Upper lobe of left lung (tissue), 6 donors: Measurements from ENCODE around the gene ITK. TPM values are rescaled to one million over a fixed set of nuclear protein-coding genes. Genes with fewer than 3 reads are reported as not detected.

Source experiments
- ATAC-seq, 2 donors: fragments of 200-7000 bp; cut with Tn5 transposase; one replicate each; pipeline ENCODE4 v1.9.1; 2022; ENCODE audit warnings: mild to moderate bottlenecking in 2 of 2, moderate library complexity in 2 of 2; ENCODE audit not compliant: low FRiP score in 2 of 2
- DNase-seq, 2 donors: peaks; one replicate each; pipeline ENCODE4 v3.0.0-alpha.2; 2019 to 2020
- H3K27ac ChIP-seq, 4 donors: fragments of 200-600 bp; sonication (generic); one replicate each; pipeline ENCODE4 v1.5.1; 2016 to 2019
- H3K27me3 ChIP-seq, 4 donors: fragments of 200-600 bp; sonication (generic); one replicate each; pipeline ENCODE4 v1.5.1; 2017 to 2019
- H3K36me3 ChIP-seq, 4 donors: fragments of 200-600 bp; sonication (generic); one replicate each; pipeline ENCODE4 v1.5.1; 2016 to 2019
- H3K4me1 ChIP-seq, 4 donors: fragments of 200-600 bp; sonication (generic); one replicate each; pipeline ENCODE4 v1.5.1; 2018 to 2019
- H3K4me3 ChIP-seq, 4 donors: fragments of 200-600 bp; sonication (generic); one replicate each; pipeline ENCODE4 v1.5.1; 2017 to 2019; ENCODE audit warnings: mild to moderate bottlenecking in 2 of 4, moderate library complexity in 1 of 4
- H3K9me3 ChIP-seq, 4 donors: fragments of 200-600 bp; sonication (generic); one replicate each; pipeline ENCODE4 v1.5.1; 2018 to 2019
- EP300 ChIP-seq, 4 donors: sonication (generic); formaldehyde crosslinking; IDR thresholded peaks; one replicate each; pipeline ENCODE4 v1.5.1; 2017; ENCODE audit warnings: antibody characterized with exemption in 4 of 4, control low read depth in 2 of 4
- POLR2A ChIP-seq, 4 donors: fragments of 450-650 bp; IDR thresholded peaks; one replicate each; pipeline ENCODE4 v1.5.1; 2016 to 2017; ENCODE audit warnings: antibody characterized with exemption in 4 of 4, mild to moderate bottlenecking in 2 of 4
- POLR2AphosphoS5 ChIP-seq, 2 donors: sonication (generic); formaldehyde crosslinking; IDR thresholded peaks; one replicate each; pipeline ENCODE4 v1.5.1; 2017; ENCODE audit warnings: antibody characterized with exemption in 2 of 2
- WGBS, 2 donors: methylation state at CpG; one replicate each; pipeline ENCODE4 v1.1.5; 2017 to 2018; 5-methylcytosine and 5-hydroxymethylcytosine counted together
- total RNA-seq, 6 donors: library from RNA; depleted of rRNA in 4 of 6; stranded (reverse); fragments of >200 nt in 4 of 6; gene quantifications; one replicate each; pipeline versions ENCODE4 v1.1.0 to v1.2.1, GENCODE V29; 2016 to 2021
- TF ChIP-seq, protein P1 (sequence below), 6 experiments: fragments of 450-650 bp in 4 of 6; fragments of 200-600 bp in 2 of 6; sonication (generic) in 2 of 6; IDR thresholded peaks; one replicate each; pipeline ENCODE4 v1.5.1; 2016 to 2019; ENCODE audit warnings: antibody characterized with exemption in 6 of 6
- donor health status: DM: no; HTN: no; CAD: no; lungs with moderate emphysema.
- donor health status: DM: no; HTN: yes; CAD: no; lungs with severe emphysema.

The ITK gene
- total RNA-seq, 6 donors from 2014 or later, result 5.0 to 15.2 (median 7.0) TPM

- WGBS, 2 donors, result 69 to 90% methylated on average over 4 of the region's 4 CpGs
- H3K27me3 ChIP-seq, result no peaks in the 10 kb centered on the region
- H3K4me3 ChIP-seq, result no peak overlapping the region
- DNase-seq (no peak), ATAC-seq (no peak)
- TF ChIP-seq, protein P1, sequence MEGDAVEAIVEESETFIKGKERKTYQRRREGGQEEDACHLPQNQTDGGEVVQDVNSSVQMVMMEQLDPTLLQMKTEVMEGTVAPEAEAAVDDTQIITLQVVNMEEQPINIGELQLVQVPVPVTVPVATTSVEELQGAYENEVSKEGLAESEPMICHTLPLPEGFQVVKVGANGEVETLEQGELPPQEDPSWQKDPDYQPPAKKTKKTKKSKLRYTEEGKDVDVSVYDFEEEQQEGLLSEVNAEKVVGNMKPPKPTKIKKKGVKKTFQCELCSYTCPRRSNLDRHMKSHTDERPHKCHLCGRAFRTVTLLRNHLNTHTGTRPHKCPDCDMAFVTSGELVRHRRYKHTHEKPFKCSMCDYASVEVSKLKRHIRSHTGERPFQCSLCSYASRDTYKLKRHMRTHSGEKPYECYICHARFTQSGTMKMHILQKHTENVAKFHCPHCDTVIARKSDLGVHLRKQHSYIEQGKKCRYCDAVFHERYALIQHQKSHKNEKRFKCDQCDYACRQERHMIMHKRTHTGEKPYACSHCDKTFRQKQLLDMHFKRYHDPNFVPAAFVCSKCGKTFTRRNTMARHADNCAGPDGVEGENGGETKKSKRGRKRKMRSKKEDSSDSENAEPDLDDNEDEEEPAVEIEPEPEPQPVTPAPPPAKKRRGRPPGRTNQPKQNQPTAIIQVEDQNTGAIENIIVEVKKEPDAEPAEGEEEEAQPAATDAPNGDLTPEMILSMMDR (IDR thresholded peaks at IDR 0.05), result no peak
- TF ChIP-seq EP300 (IDR thresholded peaks at IDR 0.05), result no peak
- no peak for TF ChIP-seq POLR2A (IDR thresholded peaks at IDR 0.05)
- no peak overlapping the region for H3K27ac ChIP-seq
- no peaks in the 10 kb centered on the region for H3K36me3 ChIP-seq
- H3K9me3 ChIP-seq, result no peaks in the 10 kb centered on the region
- no peaks in the 10 kb centered on the region for H3K4me1 ChIP-seq
These were observed 65.2 kb downstream of the ITK start for GRCh38 chr5:157245886-157246285.

- Histone ChIP-seq H3K36me3 (no peaks in the 10 kb centered on the region), H3K4me1 (no peaks in the 10 kb centered on the region), H3K27me3 (no peaks in the 10 kb centered on the region), H3K27ac (no peak overlapping the region), H3K9me3 (no peaks in the 10 kb centered on the region), H3K4me3 (no peak overlapping the region)
- no peak for ATAC-seq
- TF ChIP-seq, protein P1 (IDR thresholded peaks at IDR 0.05), result no peak
- TF ChIP-seq POLR2A (IDR thresholded peaks at IDR 0.05) (no peak), POLR2AphosphoS5 (IDR thresholded peaks at IDR 0.05) (no peak), EP300 (IDR thresholded peaks at IDR 0.05) (no peak)
- DNase-seq, result no peak
These were observed 66.6 kb downstream of the ITK start for GRCh38 chr5:157247267-157247666.

GRCh38 chr5:157248821-157249470 is 68.3 kb downstream of the ITK start:
- DNase-seq (no peak), ATAC-seq (peak in 1 of 2 donors; percentile 60)
- Histone ChIP-seq H3K36me3 (no peaks in the 10 kb centered on the region), H3K27ac (peak overlapping the region in 1 of 4 donors; percentile 12), H3K9me3 (no peaks in the 10 kb centered on the region), H3K4me3 (no peak overlapping the region), H3K4me1 (peaks cover 0 to 5% (median 2%) of the 10 kb centered on the region in 4 donors), H3K27me3 (no peaks in the 10 kb centered on the region)
- WGBS, 2 donors, result 54 to 82% methylated on average over 11 of the region's 11 CpGs
- TF ChIP-seq, protein P1 (IDR thresholded peaks at IDR 0.05), result no peak
- TF ChIP-seq POLR2AphosphoS5 (IDR thresholded peaks at IDR 0.05), result no peak
- TF ChIP-seq POLR2A (IDR thresholded peaks at IDR 0.05), result no peak
- TF ChIP-seq EP300 (IDR thresholded peaks at IDR 0.05), result no peak

DNA sequence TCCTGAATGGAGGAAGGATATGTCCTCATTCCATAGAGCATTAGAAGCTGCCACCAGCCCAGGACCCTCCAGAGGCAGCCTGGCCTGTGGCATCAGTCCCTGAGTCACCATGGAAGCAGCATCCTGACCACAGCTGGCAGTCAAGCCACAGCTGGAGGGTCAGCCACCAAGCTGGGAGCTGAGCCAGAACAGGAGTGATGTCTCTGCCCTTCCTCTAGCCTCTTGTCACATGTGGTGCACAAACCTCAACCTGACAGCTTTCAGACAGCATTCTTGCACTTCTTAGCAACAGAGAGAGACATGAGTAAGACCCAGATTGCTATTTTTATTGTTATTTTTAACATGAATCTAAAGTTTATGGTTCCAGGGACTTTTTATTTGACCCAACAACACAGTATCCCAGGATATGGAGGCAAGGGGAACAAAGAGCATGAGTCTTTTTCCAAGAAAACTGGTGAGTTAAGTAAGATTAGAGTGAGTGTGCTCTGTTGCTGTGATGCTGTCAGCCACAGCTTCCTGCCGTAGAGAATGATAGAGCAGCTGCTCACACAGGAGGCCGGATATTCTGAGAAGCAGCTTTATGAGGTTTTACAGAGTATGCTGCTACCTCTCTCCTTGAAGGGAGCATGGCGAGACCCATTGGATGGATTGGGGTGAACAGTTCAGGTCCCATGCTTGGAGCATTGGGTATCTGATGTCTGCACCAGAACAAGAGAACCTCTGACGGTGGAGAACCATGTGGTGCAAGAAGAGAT is 72.2 kb downstream of the ITK start:
- H3K27ac ChIP-seq, result no peak overlapping the region

DNA sequence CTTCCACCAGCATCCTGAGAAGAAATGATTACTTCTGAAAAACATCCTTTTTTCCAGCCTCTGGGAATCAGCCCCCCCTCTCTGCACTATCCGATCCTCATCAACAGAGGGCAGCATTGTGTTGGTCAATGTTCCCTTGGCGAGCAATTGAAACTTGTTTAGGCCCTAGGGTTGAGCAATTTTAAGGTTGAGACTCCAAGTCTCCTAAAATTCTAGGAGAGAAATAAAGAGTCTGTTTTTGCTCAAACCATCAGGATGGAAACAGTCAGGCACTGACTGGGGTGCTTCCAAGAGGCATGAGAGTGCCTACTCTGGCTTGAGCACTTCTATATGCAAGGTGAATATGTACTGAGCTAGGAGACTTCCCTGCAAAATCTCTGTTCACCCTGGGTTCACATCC is 72.9 kb downstream of the ITK start:
- no peak overlapping the region for H3K4me3 ChIP-seq
- ATAC-seq (peak; percentile 91), DNase-seq (peak in 1 of 2 donors; percentile 50)
- H3K27ac ChIP-seq, result no peak overlapping the region
- TF ChIP-seq POLR2A (IDR thresholded peaks at IDR 0.05) (no peak), EP300 (IDR thresholded peaks at IDR 0.05) (no peak), POLR2AphosphoS5 (IDR thresholded peaks at IDR 0.05) (no peak)
- TF ChIP-seq, protein P1 (IDR thresholded peaks at IDR 0.05), result peak; percentile 54 to 78 (median 76)
- no peaks in the 10 kb centered on the region for H3K9me3 ChIP-seq
- no peaks in the 10 kb centered on the region for H3K36me3 ChIP-seq
- 8 to 11% methylated on average over 2 of the region's 2 CpGs for WGBS, 2 donors
- H3K4me1 ChIP-seq, result peaks cover 0 to 5% (median 2%) of the 10 kb centered on the region in 4 donors
- H3K27me3 ChIP-seq, result no peaks in the 10 kb centered on the region

More for the DNA sequence above, 72.2 kb downstream of the ITK start:
- TF ChIP-seq POLR2A (IDR thresholded peaks at IDR 0.05), result no peak
- peak in 1 of 2 donors; percentile 36 for TF ChIP-seq POLR2AphosphoS5 (IDR thresholded peaks at IDR 0.05)
- H3K36me3 ChIP-seq, result no peaks in the 10 kb centered on the region
- no peak overlapping the region for H3K4me3 ChIP-seq
- no peaks in the 10 kb centered on the region for H3K9me3 ChIP-seq
- H3K27me3 ChIP-seq, result no peaks in the 10 kb centered on the region
- peak; percentile 22 to 71 for ATAC-seq
- 31 to 48% methylated on average over 4 of the region's 4 CpGs for WGBS, 2 donors
- H3K4me1 ChIP-seq, result peaks cover 0 to 5% (median 2%) of the 10 kb centered on the region in 4 donors
- peak; percentile 4 to 47 for DNase-seq
